Nephron progenitor cell (in vitro differentiated cells): ENCODE measurements around the gene RBM12.
"Not testable (repeated sequence)": the region's sequence is repeated elsewhere in the genome, so short reads cannot be mapped to it uniquely, and the experiment has no call there.

ENCODE experiments used
- DNase-seq: peaks from one replicate; pipeline ENCODE4 v3.0.0; 2021
- H3K27ac Mint-ChIP-seq: 2 replicates; pipeline ENCODE4 v1.8.0; 2021; ENCODE audit warnings: mild to moderate bottlenecking, moderate library complexity, mixed read lengths
- H3K27me3 Mint-ChIP-seq: 2 replicates; pipeline ENCODE4 v1.8.0; 2021; ENCODE audit warnings: mild to moderate bottlenecking, low read depth, mixed read lengths; ENCODE audit not compliant: poor library complexity
- H3K36me3 Mint-ChIP-seq: 2 replicates; pipeline ENCODE4 v1.8.0; 2021; ENCODE audit warnings: low read depth, mixed read lengths
- H3K4me1 Mint-ChIP-seq: 2 replicates; pipeline ENCODE4 v1.8.0; 2021; ENCODE audit warnings: mixed read lengths
- H3K4me3 Mint-ChIP-seq: 2 replicates; pipeline ENCODE4 v1.8.0; 2021; ENCODE audit warnings: mild to moderate bottlenecking, moderate library complexity, mixed read lengths
- H3K9me3 Mint-ChIP-seq: 2 replicates; pipeline ENCODE4 v1.8.0; 2021; ENCODE audit warnings: mild to moderate bottlenecking, moderate library complexity, mixed read lengths
- CTCF ChIP-seq: fragments of 200-600 bp; sonication (generic); IDR thresholded peaks from 2 replicates; pipeline ENCODE4 v1.5.0; 2021; ENCODE audit warnings: antibody characterized with exemption

The RBM12 gene

GRCh38 chr20:35664466-35665206 lies at the start of gene RBM12, which contains the start of gene CPNE1:
RBM12 (minus strand) TSS chr20:35664900; CDS start chr20:35655322, 9,578 bp downstream.
CPNE1 (minus strand) TSS chr20:35664900; CDS start chr20:35632923, 31,977 bp downstream.
- peaks cover 41% of the 10 kb centered on the region for H3K36me3 Mint-ChIP-seq
- peaks cover 39% of the 10 kb centered on the region for H3K4me1 Mint-ChIP-seq
- no peak for TF ChIP-seq CTCF
- peak; percentile 91 for DNase-seq
- H3K9me3 Mint-ChIP-seq = peaks cover 8% of the 10 kb centered on the region
- H3K27me3 Mint-ChIP-seq = peaks cover 6% of the 10 kb centered on the region
- H3K4me3 Mint-ChIP-seq = peak within 1 kb of the TSS; percentile 88
- H3K27ac Mint-ChIP-seq = peak within 1 kb of the TSS; percentile 99

GRCh38 chr20:35714127-35714526 lies 49.4 kb upstream of the RBM12 start:
- Mint-ChIP-seq H3K27ac (no peak overlapping the region), H3K4me3 (no peak overlapping the region), H3K4me1 (no peaks in the 10 kb centered on the region), H3K27me3 (no peaks in the 10 kb centered on the region), H3K36me3 (peaks cover 70% of the 10 kb centered on the region), H3K9me3 (no peaks in the 10 kb centered on the region)
- TF ChIP-seq CTCF = no peak
- no peak for DNase-seq

GRCh38 chr20:35713120-35713519 lies 48.4 kb upstream of the RBM12 start:
- not testable (repeated sequence) for DNase-seq, H3K4me3 Mint-ChIP-seq, H3K27me3 Mint-ChIP-seq, H3K4me1 Mint-ChIP-seq, H3K9me3 Mint-ChIP-seq, H3K27ac Mint-ChIP-seq
- peaks cover 71% of the 10 kb centered on the region for H3K36me3 Mint-ChIP-seq

- Mint-ChIP-seq H3K27me3 (no peaks in the 10 kb centered on the region), H3K27ac (peak overlapping the region; percentile 86), H3K4me3 (no peak overlapping the region), H3K36me3 (peaks cover 65% of the 10 kb centered on the region), H3K9me3 (no peaks in the 10 kb centered on the region), H3K4me1 (no peaks in the 10 kb centered on the region)
- TF ChIP-seq CTCF = no peak
- no peak for DNase-seq
Observed at GRCh38 chr20:35711588-35712209, 47.0 kb upstream of the RBM12 start.

GRCh38 chr20:35710884-35711587 lies 46.3 kb upstream of the RBM12 start:
- Mint-ChIP-seq H3K4me1 (no peaks in the 10 kb centered on the region), H3K9me3 (no peaks in the 10 kb centered on the region), H3K27me3 (no peaks in the 10 kb centered on the region), H3K4me3 (no peak overlapping the region), H3K36me3 (peaks cover 66% of the 10 kb centered on the region), H3K27ac (peak overlapping the region; percentile 86)
- no peak for DNase-seq
- no peak for TF ChIP-seq CTCF

GRCh38 chr20:35710039-35710438 lies 45.3 kb upstream of the RBM12 start:
- H3K27ac Mint-ChIP-seq = no peak overlapping the region
- DNase-seq = no peak
- no peaks in the 10 kb centered on the region for H3K27me3 Mint-ChIP-seq
- H3K36me3 Mint-ChIP-seq = peaks cover 67% of the 10 kb centered on the region
- no peak for TF ChIP-seq CTCF
- H3K4me1 Mint-ChIP-seq = no peaks in the 10 kb centered on the region
- H3K9me3 Mint-ChIP-seq = no peaks in the 10 kb centered on the region
- H3K4me3 Mint-ChIP-seq = no peak overlapping the region
